Measurements from ENCODE around the gene SYT9.

The SYT9 gene

DNA sequence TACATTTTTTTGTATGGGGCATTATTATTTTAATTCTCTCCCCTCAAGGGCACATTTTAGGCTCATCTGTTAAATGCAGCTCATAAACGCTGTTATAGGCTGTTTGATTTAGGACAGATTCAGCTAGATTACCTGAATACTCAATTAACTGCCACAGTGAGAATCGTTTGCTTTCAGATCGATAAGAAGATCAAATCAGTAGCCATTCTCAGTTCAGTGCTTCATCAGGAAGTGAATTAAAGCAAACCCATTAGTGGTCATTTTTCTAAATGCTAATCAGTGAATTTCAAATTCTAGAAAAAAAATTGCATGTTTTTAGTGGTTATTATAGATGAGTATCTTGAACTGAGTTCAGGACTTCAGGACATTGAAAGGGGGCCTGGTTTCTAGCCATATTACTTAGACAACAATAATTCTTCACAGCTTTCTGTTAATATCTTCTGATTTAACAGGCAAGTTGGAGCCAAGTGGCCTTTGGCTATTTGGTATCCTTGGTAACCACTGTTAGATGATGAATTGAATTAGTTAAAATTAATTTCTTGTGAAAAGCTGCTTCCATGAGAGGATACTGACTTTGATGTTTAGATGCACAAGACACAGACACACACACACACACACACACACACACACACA lies 18.6 kb downstream of the SYT9 start:
- DNase-seq (ENCODE audit: low read depth), result no peak
- TF ChIP-seq POLR2A (IDR thresholded peaks at IDR 0.05; ENCODE audit: extremely low read depth, insufficient read length), result no peak
- TF ChIP-seq, protein P1, sequence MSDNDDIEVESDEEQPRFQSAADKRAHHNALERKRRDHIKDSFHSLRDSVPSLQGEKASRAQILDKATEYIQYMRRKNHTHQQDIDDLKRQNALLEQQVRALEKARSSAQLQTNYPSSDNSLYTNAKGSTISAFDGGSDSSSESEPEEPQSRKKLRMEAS (IDR thresholded peaks at IDR 0.05; ENCODE audit: low read depth, low read length), result no peak
- TF ChIP-seq, protein P2, sequence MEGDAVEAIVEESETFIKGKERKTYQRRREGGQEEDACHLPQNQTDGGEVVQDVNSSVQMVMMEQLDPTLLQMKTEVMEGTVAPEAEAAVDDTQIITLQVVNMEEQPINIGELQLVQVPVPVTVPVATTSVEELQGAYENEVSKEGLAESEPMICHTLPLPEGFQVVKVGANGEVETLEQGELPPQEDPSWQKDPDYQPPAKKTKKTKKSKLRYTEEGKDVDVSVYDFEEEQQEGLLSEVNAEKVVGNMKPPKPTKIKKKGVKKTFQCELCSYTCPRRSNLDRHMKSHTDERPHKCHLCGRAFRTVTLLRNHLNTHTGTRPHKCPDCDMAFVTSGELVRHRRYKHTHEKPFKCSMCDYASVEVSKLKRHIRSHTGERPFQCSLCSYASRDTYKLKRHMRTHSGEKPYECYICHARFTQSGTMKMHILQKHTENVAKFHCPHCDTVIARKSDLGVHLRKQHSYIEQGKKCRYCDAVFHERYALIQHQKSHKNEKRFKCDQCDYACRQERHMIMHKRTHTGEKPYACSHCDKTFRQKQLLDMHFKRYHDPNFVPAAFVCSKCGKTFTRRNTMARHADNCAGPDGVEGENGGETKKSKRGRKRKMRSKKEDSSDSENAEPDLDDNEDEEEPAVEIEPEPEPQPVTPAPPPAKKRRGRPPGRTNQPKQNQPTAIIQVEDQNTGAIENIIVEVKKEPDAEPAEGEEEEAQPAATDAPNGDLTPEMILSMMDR (IDR thresholded peaks at IDR 0.05; ENCODE audit: low read depth, low read length), result no peak
- no peak for TF ChIP-seq MYC (IDR thresholded peaks at IDR 0.05; ENCODE audit: low read depth, low read length)
- no peak overlapping the region for H3K4me3 ChIP-seq (ENCODE audit: low read depth, low read length)

DNA sequence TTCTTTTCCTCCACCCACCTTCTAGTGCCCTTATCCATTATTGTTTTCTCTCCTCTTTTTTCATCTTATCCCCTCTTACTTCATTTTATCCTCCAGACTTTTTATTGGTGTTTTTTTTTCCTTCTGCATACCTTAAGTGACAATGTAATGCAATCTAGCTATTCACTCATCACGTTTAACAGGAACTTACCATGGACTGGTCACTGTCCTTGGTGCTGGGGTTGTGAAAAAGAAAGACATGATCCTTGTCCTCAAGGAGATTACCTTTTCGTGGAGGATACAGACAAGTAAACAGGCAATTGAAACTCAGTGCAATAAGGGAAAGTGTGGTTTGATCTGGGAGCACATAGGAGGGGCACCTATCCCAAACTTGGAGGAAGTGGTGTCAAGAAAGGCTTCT lies 20.7 kb downstream of the SYT9 start:
- H3K4me3 ChIP-seq (ENCODE audit: low read depth, low read length), result no peak overlapping the region
- TF ChIP-seq MYC (IDR thresholded peaks at IDR 0.05; ENCODE audit: low read depth, low read length) (no peak), POLR2A (IDR thresholded peaks at IDR 0.05; ENCODE audit: extremely low read depth, insufficient read length) (no peak)
- TF ChIP-seq, protein P2 (IDR thresholded peaks at IDR 0.05; ENCODE audit: low read depth, low read length), result no peak
- TF ChIP-seq, protein P1 (IDR thresholded peaks at IDR 0.05; ENCODE audit: low read depth, low read length), result no peak
- DNase-seq (ENCODE audit: low read depth), result no peak

DNA sequence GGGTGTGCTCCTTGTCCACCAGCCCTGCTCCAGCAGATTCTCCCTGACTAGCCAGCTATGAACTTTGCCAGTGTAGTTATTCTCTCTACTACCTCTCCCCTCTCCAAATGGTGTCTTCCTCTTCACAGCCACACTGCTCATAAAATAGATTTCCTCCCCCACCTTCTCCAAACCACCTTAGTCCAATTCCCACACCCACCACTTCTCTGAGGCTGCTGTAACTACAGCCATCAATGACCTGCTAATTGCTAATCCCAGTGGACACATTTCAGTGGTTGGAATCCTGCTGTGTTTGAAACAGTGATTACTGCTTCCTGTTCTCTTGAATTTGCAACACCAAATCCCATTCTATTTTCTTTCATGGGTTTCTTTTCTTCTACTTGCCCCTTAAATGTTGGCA lies 23.4 kb downstream of the SYT9 start:
- no peak for DNase-seq (ENCODE audit: low read depth)
- no peak overlapping the region for H3K4me3 ChIP-seq (ENCODE audit: low read depth, low read length)
- TF ChIP-seq MYC (IDR thresholded peaks at IDR 0.05; ENCODE audit: low read depth, low read length), result no peak
- TF ChIP-seq, protein P1 (IDR thresholded peaks at IDR 0.05; ENCODE audit: low read depth, low read length), result no peak
- TF ChIP-seq, protein P2 (IDR thresholded peaks at IDR 0.05; ENCODE audit: low read depth, low read length), result no peak
- no peak for TF ChIP-seq POLR2A (IDR thresholded peaks at IDR 0.05; ENCODE audit: extremely low read depth, insufficient read length)

DNA sequence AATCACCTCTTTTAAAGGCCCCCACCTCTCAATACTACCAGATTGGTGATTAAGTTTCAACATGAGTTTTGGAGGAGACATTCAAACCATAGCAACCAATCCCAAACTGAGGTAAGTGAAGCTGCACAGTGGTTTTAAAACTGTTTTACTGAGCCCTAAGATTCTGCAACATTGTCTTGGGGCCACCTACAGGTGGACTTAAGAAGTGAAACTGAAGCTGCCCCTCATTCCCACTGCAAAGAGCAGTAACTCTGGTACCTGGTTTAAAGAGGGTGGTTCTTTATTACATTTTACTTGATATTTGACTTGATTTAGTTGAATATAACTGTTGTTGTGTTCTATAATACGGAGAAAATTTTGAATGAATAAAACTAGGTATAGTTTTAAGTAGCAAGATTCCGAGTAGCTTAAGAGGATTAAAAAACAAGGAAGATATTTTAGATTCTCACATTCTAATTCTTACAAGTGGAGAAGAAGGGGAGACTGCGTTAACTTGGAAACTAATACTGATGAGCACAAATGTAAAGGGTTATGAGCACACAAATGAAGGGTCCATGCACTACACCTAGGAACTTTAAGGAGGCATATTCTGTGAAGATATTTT lies 26.7 kb downstream of the SYT9 start:
- TF ChIP-seq, protein P2 (IDR thresholded peaks at IDR 0.05; ENCODE audit: low read depth, low read length), result peak; percentile 61
- TF ChIP-seq POLR2A (IDR thresholded peaks at IDR 0.05; ENCODE audit: extremely low read depth, insufficient read length) (no peak), MYC (IDR thresholded peaks at IDR 0.05; ENCODE audit: low read depth, low read length) (no peak)
- TF ChIP-seq, protein P1 (IDR thresholded peaks at IDR 0.05; ENCODE audit: low read depth, low read length), result no peak
- H3K4me3 ChIP-seq (ENCODE audit: low read depth, low read length), result no peak overlapping the region
- peak; percentile 36 for DNase-seq (ENCODE audit: low read depth)

DNA sequence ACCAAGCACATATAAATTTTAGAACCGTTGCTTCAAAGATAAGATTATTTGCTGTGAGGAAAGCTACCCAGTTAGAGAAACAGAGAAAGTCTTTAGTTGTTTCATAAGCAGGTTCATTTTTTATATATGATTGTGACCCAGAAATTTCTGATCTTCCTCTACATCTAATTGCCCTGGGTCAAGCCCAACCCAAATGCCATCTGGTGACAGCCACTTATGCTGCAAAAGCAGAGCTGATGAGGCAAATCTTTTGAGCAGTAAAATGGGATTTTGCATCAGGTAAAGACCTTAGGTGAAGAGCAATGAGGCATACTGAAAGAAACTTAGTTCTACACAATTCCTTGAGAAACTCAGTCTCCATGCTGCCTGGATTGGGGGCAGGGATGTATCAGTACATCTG lies 28.0 kb downstream of the SYT9 start:
- H3K4me3 ChIP-seq (ENCODE audit: low read depth, low read length), result no peak overlapping the region
- no peak for DNase-seq (ENCODE audit: low read depth)
- TF ChIP-seq, protein P1 (IDR thresholded peaks at IDR 0.05; ENCODE audit: low read depth, low read length), result no peak
- TF ChIP-seq, protein P2 (IDR thresholded peaks at IDR 0.05; ENCODE audit: low read depth, low read length), result no peak
- no peak for TF ChIP-seq MYC (IDR thresholded peaks at IDR 0.05; ENCODE audit: low read depth, low read length)
